CD14-positive monocyte (primary cell): Measurements from ENCODE around the gene LGALS4. TPM values are rescaled to one million over a fixed set of nuclear protein-coding genes. Genes with fewer than 3 reads are reported as not detected.

ENCODE experiments used
- DNase-seq, 3 donors: peaks; one replicate each; pipeline ENCODE4 v3.0.0-alpha.2; 2011 to 2022
- H2AFZ ChIP-seq: 2 replicates; pipeline ENCODE4 v1.6.0; 2012; ENCODE audit warnings: mild to moderate bottlenecking, low read depth, low read length, inconsistent platforms; ENCODE audit not compliant: insufficient read depth, poor library complexity, severe bottlenecking
- H3K27ac ChIP-seq, 2 donors: 1 replicate in 1 of 2; 2 replicates in 1 of 2; pipeline ENCODE4 v1.5.1; 2012 to 2013; ENCODE audit warnings: low read length in 2 of 2, control low read depth in 1 of 2, inconsistent platforms in 1 of 2, low read depth in 1 of 2, mild to moderate bottlenecking in 1 of 2
- H3K27me3 ChIP-seq, 2 donors: one replicate each; pipeline versions ENCODE4 v1.6.0 to v1.6.1; 2011 to 2013; ENCODE audit warnings: low read length in 2 of 2; ENCODE audit not compliant: control insufficient read depth in 2 of 2, insufficient read depth in 2 of 2
- H3K36me3 ChIP-seq, 2 donors: replicated peaks in 1 of 2; 1 replicate in 1 of 2; 2 replicates in 1 of 2; pipeline versions ENCODE4 v1.5.1 to v1.6.1; 2012 to 2013; ENCODE audit warnings: low read length in 2 of 2, control low read depth in 1 of 2, inconsistent platforms in 1 of 2, mild to moderate bottlenecking in 1 of 2; ENCODE audit not compliant: insufficient read depth in 2 of 2, control insufficient read depth in 1 of 2
- H3K4me1 ChIP-seq, 2 donors: 1 replicate in 1 of 2; 2 replicates in 1 of 2; pipeline versions ENCODE4 v1.5.1 to v1.6.1; 2012 to 2013; ENCODE audit warnings: low read length in 2 of 2, control low read depth in 1 of 2, inconsistent platforms in 1 of 2, mild to moderate bottlenecking in 1 of 2, moderate library complexity in 1 of 2; ENCODE audit not compliant: insufficient read depth in 2 of 2, control insufficient read depth in 1 of 2
- H3K4me2 ChIP-seq: replicated peaks from 2 replicates; pipeline ENCODE3; 2012; ENCODE audit warnings: low read length, moderate library complexity, mild to moderate bottlenecking; ENCODE audit not compliant: poor library complexity, severe bottlenecking; ENCODE audit errors: extremely low read depth
- H3K4me3 ChIP-seq, 3 experiments: fragments of 200-600 bp in 1 of 3; sonication (generic) in 1 of 3; replicated peaks in 1 of 3; 1 replicate in 2 of 3; 2 replicates in 1 of 3; pipeline ENCODE4 v1.5.1; 2011 to 2013; ENCODE audit warnings: low read length in 3 of 3, mild to moderate bottlenecking in 3 of 3, control low read depth in 2 of 3, low read depth in 2 of 3, inconsistent platforms in 1 of 3, moderate library complexity in 1 of 3
- H3K79me2 ChIP-seq: 2 replicates; pipeline ENCODE4 v1.6.0; 2012; ENCODE audit warnings: mild to moderate bottlenecking, control low read depth, inconsistent platforms, low read length, moderate library complexity; ENCODE audit not compliant: insufficient read depth
- H3K9ac ChIP-seq: 2 replicates; pipeline ENCODE4 v1.6.0; 2017; ENCODE audit warnings: low read length, mild to moderate bottlenecking; ENCODE audit not compliant: insufficient read depth, poor library complexity, severe bottlenecking
- H3K9me3 ChIP-seq, 2 donors: replicated peaks in 1 of 2; 1 replicate in 1 of 2; 2 replicates in 1 of 2; pipeline versions ENCODE4 v1.5.1 to v1.6.1; 2012 to 2013; ENCODE audit warnings: low read length in 2 of 2, control low read depth in 1 of 2; ENCODE audit not compliant: control insufficient read depth in 1 of 2, insufficient read depth in 1 of 2
- H4K20me1 ChIP-seq: 2 replicates; pipeline ENCODE4 v1.6.0; 2012; ENCODE audit warnings: mild to moderate bottlenecking, low read length, control low read depth, moderate library complexity; ENCODE audit not compliant: insufficient read depth
- H3K27ac Mint-ChIP-seq, 7 donors: one replicate each; pipeline ENCODE4 v1.8.0; 2020; ENCODE audit warnings: mild to moderate bottlenecking in 7 of 7, mixed read lengths in 7 of 7, moderate library complexity in 6 of 7, inconsistent platforms in 2 of 7
- H3K27me3 Mint-ChIP-seq, 3 donors: one replicate each; pipeline ENCODE4 v1.8.0; 2021 to 2022; ENCODE audit warnings: low read depth in 3 of 3, mild to moderate bottlenecking in 3 of 3, mixed read lengths in 3 of 3, moderate library complexity in 3 of 3, inconsistent platforms in 1 of 3
- H3K36me3 Mint-ChIP-seq, 2 donors: one replicate each; pipeline ENCODE4 v1.8.0; 2020; ENCODE audit warnings: mixed read lengths in 2 of 2, inconsistent platforms in 1 of 2, mild to moderate bottlenecking in 1 of 2
- H3K4me1 Mint-ChIP-seq: one replicate; pipeline ENCODE4 v1.8.0; 2020; ENCODE audit warnings: mild to moderate bottlenecking, mixed read lengths
- H3K4me3 Mint-ChIP-seq, 2 donors: one replicate each; pipeline ENCODE4 v1.8.0; 2020; ENCODE audit warnings: mild to moderate bottlenecking in 2 of 2, mixed read lengths in 2 of 2, moderate library complexity in 1 of 2
- H3K9me3 Mint-ChIP-seq, 7 donors: one replicate each; pipeline ENCODE4 v1.8.0; 2020 to 2022; ENCODE audit warnings: mixed read lengths in 7 of 7, mild to moderate bottlenecking in 6 of 7, moderate library complexity in 6 of 7, inconsistent platforms in 2 of 7
- WGBS: methylation state at CpG from one replicate; pipeline ENCODE4 v1.1.5; 2013; ENCODE audit warnings: missing lambda C conversion rate; ENCODE audit not compliant: insufficient coverage; 5-methylcytosine and 5-hydroxymethylcytosine counted together
- intact Hi-C, 2 donors: fragments of 100-400 bp; cut with micrococcal nuclease; formaldehyde crosslinking; loops; one replicate each; pipeline versions ENCODE4 v1.15.0 to v1.15.1; 2023
- polyA plus RNA-seq, 3 donors: library from polyadenylated mRNA; depleted of rRNA in 1 of 3; unstranded in 2 of 3; stranded (reverse) in 1 of 3; fragments of 300-500 nt in 2 of 3; fragments of >200 nt in 1 of 3; fragmentation: Illumina TruSeq in 2 of 3; gene quantifications; 1 replicate in 2 of 3; 2 replicates in 1 of 3; pipeline ENCODE4 v1.2.3, GENCODE V29; 2012 to 2021
- TF ChIP-seq, protein P1 (sequence below): fragments of 200-600 bp; IDR thresholded peaks from one replicate; pipeline ENCODE4 v1.8.0; 2022; ENCODE audit warnings: antibody characterized with exemption, mild to moderate bottlenecking

Gene LGALS4
- polyA plus RNA-seq, 3 donors: 1.7 TPM; not detected in 2

GRCh38 chr19:38778733-38779132, 34.0 kb downstream of the LGALS4 start:
- H3K36me3 Mint-ChIP-seq: no peaks in the 10 kb centered on the region
- no peak overlapping the region for H3K4me3 Mint-ChIP-seq
- no peaks in the 10 kb centered on the region for H3K79me2 ChIP-seq
- H3K27me3 Mint-ChIP-seq: peaks cover 5 to 23% (median 15%) of the 10 kb centered on the region in 3 donors
- H3K4me1 ChIP-seq: no peaks in the 10 kb centered on the region
- H3K4me2 ChIP-seq: no peak overlapping the region
- intact Hi-C loops: no loop called here
- DNase-seq: no peak
- H3K36me3 ChIP-seq: no peaks in the 10 kb centered on the region
- no peaks in the 10 kb centered on the region for H3K27me3 ChIP-seq
- peak overlapping the region in 2 of 7 donors; percentile 16 to 64 for H3K27ac Mint-ChIP-seq
- H4K20me1 ChIP-seq: no peaks in the 10 kb centered on the region
- no peak overlapping the region for H2AFZ ChIP-seq
- TF ChIP-seq, protein P1, sequence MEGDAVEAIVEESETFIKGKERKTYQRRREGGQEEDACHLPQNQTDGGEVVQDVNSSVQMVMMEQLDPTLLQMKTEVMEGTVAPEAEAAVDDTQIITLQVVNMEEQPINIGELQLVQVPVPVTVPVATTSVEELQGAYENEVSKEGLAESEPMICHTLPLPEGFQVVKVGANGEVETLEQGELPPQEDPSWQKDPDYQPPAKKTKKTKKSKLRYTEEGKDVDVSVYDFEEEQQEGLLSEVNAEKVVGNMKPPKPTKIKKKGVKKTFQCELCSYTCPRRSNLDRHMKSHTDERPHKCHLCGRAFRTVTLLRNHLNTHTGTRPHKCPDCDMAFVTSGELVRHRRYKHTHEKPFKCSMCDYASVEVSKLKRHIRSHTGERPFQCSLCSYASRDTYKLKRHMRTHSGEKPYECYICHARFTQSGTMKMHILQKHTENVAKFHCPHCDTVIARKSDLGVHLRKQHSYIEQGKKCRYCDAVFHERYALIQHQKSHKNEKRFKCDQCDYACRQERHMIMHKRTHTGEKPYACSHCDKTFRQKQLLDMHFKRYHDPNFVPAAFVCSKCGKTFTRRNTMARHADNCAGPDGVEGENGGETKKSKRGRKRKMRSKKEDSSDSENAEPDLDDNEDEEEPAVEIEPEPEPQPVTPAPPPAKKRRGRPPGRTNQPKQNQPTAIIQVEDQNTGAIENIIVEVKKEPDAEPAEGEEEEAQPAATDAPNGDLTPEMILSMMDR: no peak
- H3K9me3 ChIP-seq: no peaks in the 10 kb centered on the region
- H3K9me3 Mint-ChIP-seq: no peaks in the 10 kb centered on the region
- no peaks in the 10 kb centered on the region for H3K4me1 Mint-ChIP-seq
- H3K4me3 ChIP-seq: no peak overlapping the region
- no peak overlapping the region for H3K9ac ChIP-seq
- no peak overlapping the region for H3K27ac ChIP-seq
- WGBS: 81% methylated on average over 6 of the region's 7 CpGs

- no peaks in the 10 kb centered on the region for H3K9me3 Mint-ChIP-seq
- peaks cover 1 to 7% (median 6%) of the 10 kb centered on the region in 3 donors for H3K27me3 Mint-ChIP-seq
- peak overlapping the region in 1 of 2 donors; percentile 14 for H3K4me3 Mint-ChIP-seq
- DNase-seq: no peak
- H3K27ac Mint-ChIP-seq: no peak overlapping the region
- H2AFZ ChIP-seq: no peak overlapping the region
- no peak overlapping the region for H3K4me2 ChIP-seq
- no peaks in the 10 kb centered on the region for H3K79me2 ChIP-seq
- H3K9ac ChIP-seq: no peak overlapping the region
- H3K36me3 Mint-ChIP-seq: no peaks in the 10 kb centered on the region
- intact Hi-C loops: no loop called here
- H3K4me1 ChIP-seq: peaks cover 3 to 10% of the 10 kb centered on the region in 2 donors
- no peaks in the 10 kb centered on the region for H3K9me3 ChIP-seq
- H3K27me3 ChIP-seq: no peaks in the 10 kb centered on the region
- H3K4me1 Mint-ChIP-seq: peaks cover 3% of the 10 kb centered on the region
- WGBS: 97% methylated on average over 5 of the region's 13 CpGs
- H3K4me3 ChIP-seq: no peak overlapping the region
- no peaks in the 10 kb centered on the region for H4K20me1 ChIP-seq
- no peak overlapping the region for H3K27ac ChIP-seq
- H3K36me3 ChIP-seq: no peaks in the 10 kb centered on the region
- TF ChIP-seq, protein P1: no peak
Measured at GRCh38 chr19:38774181-38774950, 38.4 kb downstream of the LGALS4 start.
